Left lung (tissue), 10 donors: Measurements from ENCODE around the gene ATP5ME. TPM values are rescaled to one million over a fixed set of nuclear protein-coding genes. Genes with fewer than 3 reads are reported as not detected.
A peak's percentile ranks its signal among the peaks of the same experiment; 100 is the strongest.

Experiments used
- ATAC-seq: fragments of 200-7000 bp; cut with Tn5 transposase; one replicate; pipeline ENCODE4 v1.9.1; 2020; ENCODE audit warnings: moderate library complexity
- DNase-seq, 4 donors: peaks; one replicate each; pipeline ENCODE4 v3.0.0-alpha.2; 2013 to 2020
- H3K27ac ChIP-seq, 2 donors: fragments of 200-600 bp; sonication (generic) in 1 of 2; one replicate each; pipeline versions ENCODE4 v1.5.0 to v1.8.0; 2020 to 2021
- H3K27me3 ChIP-seq, 2 donors: fragments of 200-600 bp; sonication (generic) in 1 of 2; one replicate each; pipeline versions ENCODE4 v1.5.0 to v1.8.0; 2020 to 2021
- H3K36me3 ChIP-seq, 2 donors: fragments of 200-600 bp; sonication (generic) in 1 of 2; one replicate each; pipeline versions ENCODE4 v1.5.0 to v1.8.0; 2020 to 2021
- H3K4me1 ChIP-seq, 2 donors: fragments of 200-600 bp; one replicate each; pipeline ENCODE4 v1.8.0; 2021
- H3K4me3 ChIP-seq, 2 donors: fragments of 200-600 bp; sonication (generic) in 1 of 2; one replicate each; pipeline versions ENCODE4 v1.5.0 to v1.8.0; 2020 to 2021; ENCODE audit warnings: mild to moderate bottlenecking in 1 of 2
- H3K9me3 ChIP-seq, 2 donors: fragments of 200-600 bp; sonication (generic) in 1 of 2; one replicate each; pipeline versions ENCODE4 v1.5.0 to v1.8.0; 2020 to 2021
- intact Hi-C, 2 donors: fragments of 100-400 bp; cut with DNase I; formaldehyde crosslinking; loops; one replicate each; pipeline versions ENCODE4 v1.11.2 to v1.14.2; 2022
- polyA plus RNA-seq, 6 donors: library from polyadenylated mRNA; unstranded; fragments of 120-200 nt; gene quantifications; one replicate each; pipeline ENCODE4 v1.2.1, GENCODE V29; 2013; ENCODE audit not compliant: insufficient read length in 6 of 6
- total RNA-seq, 2 donors: library from RNA; stranded (reverse); fragmentation: NEBNext Ultra II Directional; extraction: Animal tissue kit (Norgen Biotek cat#: 25700); gene quantifications; one replicate each; pipeline ENCODE4 v1.2.1, GENCODE V29; 2021
- TF ChIP-seq, protein P1 (sequence below), 2 donors: fragments of 200-600 bp; sonication (generic) in 1 of 2; IDR thresholded peaks; one replicate each; pipeline versions ENCODE4 v1.5.0 to v1.8.0; 2021; ENCODE audit warnings: antibody characterized with exemption in 2 of 2
- donor health status: DM: no; HTN: yes; CAD: no.
- donor health status: DM: no; HTN: no; CAD: no.

The ATP5ME gene
- total and polyA plus RNA-seq, 8 donors = 162 to 245 (median 189) TPM

DNA sequence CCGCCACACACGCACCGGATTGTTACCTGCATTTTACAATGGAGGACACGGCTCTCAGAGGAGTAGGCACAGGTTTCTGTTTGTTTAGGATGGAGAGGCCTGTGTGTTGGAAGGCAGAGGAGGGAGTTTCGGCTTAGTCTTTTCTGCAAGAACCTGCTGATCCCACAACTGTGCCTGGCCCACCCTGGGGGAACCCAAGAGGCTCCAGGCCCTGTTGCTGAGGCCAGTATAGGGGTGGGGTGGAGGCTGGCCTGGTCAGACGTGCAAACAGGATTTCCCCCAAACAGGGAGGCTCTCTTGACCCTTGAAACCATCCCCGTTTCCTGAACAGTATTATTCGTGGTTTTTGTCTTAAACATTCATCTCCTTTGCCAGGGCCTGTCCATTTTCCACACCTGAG lies 15.6 kb upstream of the ATP5ME start:
- Histone ChIP-seq H3K4me3 (peak overlapping the region; percentile 51 to 59), H3K9me3 (no peaks in the 10 kb centered on the region), H3K27me3 (peaks cover 0 to 18% of the 10 kb centered on the region in 2 donors), H3K4me1 (peaks cover 26 to 41% of the 10 kb centered on the region in 2 donors), H3K27ac (peak overlapping the region; percentile 90 to 91), H3K36me3 (peaks cover 0 to 5% of the 10 kb centered on the region in 2 donors)
- peak; percentile 2 for ATAC-seq
- TF ChIP-seq, protein P1, sequence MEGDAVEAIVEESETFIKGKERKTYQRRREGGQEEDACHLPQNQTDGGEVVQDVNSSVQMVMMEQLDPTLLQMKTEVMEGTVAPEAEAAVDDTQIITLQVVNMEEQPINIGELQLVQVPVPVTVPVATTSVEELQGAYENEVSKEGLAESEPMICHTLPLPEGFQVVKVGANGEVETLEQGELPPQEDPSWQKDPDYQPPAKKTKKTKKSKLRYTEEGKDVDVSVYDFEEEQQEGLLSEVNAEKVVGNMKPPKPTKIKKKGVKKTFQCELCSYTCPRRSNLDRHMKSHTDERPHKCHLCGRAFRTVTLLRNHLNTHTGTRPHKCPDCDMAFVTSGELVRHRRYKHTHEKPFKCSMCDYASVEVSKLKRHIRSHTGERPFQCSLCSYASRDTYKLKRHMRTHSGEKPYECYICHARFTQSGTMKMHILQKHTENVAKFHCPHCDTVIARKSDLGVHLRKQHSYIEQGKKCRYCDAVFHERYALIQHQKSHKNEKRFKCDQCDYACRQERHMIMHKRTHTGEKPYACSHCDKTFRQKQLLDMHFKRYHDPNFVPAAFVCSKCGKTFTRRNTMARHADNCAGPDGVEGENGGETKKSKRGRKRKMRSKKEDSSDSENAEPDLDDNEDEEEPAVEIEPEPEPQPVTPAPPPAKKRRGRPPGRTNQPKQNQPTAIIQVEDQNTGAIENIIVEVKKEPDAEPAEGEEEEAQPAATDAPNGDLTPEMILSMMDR (IDR thresholded peaks at IDR 0.05) = no peak
- intact Hi-C loops = no loop called here
- DNase-seq = peak in 1 of 4 donors; percentile 45

DNA sequence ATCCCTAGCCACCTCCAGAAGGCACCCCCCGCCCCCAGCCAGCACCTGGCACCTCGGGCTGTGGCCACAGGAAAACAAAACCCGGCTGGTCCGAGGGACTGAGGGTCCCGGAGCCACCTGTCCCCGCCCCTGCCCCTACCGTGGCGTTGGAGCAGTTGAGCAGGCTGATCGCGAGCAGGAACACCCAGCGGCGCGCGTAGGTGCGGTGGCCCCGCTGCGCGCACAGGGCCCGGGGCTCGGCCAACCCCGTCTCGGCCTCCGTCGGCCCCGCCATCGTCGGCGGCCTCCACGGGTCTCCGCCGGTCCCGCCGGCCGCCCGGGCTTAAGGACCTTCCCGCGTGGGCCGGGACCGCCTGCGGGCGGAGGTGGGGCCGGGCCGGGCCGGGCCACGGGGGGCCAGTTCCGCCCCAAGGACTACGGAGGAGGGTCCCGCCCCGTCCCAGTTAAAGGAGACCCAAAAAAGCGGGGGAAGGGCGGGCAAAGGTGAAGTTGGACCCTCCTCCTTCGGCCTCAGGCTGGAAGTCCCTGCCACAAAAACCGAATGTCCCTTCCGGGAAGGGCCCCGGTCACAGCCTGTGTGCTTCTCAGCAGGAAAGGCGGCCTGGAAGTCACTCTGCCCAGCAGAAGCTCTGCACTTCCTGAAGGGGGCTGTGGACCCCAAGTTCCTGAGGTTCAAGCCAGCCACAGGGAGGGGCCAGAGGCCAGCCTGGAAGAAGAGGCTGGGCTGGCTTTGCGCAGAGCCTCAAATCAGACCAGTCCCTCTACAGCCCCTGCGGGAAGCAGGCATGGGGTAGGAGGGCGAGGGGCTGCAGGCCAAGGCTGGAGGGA lies 15.0 kb upstream of the ATP5ME start, which contains the start of gene SLC49A3:
Gene SLC49A3 (minus strand): TSS at position 298 of the 828 bp plus-strand sequence. CDS start 24 bp downstream, at position 274.
- DNase-seq (peak in 3 of 4 donors; percentile 29 to 86 (median 57)), ATAC-seq (peak; percentile 18)
- Histone ChIP-seq H3K4me3 (peak within 1 kb of the TSS; percentile 51 to 59), H3K36me3 (peaks cover 0 to 5% of the 10 kb centered on the region in 2 donors), H3K27ac (peak within 1 kb of the TSS; percentile 90 to 91), H3K9me3 (no peaks in the 10 kb centered on the region), H3K4me1 (peaks cover 26 to 42% of the 10 kb centered on the region in 2 donors), H3K27me3 (peaks cover 0 to 18% of the 10 kb centered on the region in 2 donors)
- TF ChIP-seq, protein P1 (IDR thresholded peaks at IDR 0.05) = no peak
- intact Hi-C loops = no loop called here

DNA sequence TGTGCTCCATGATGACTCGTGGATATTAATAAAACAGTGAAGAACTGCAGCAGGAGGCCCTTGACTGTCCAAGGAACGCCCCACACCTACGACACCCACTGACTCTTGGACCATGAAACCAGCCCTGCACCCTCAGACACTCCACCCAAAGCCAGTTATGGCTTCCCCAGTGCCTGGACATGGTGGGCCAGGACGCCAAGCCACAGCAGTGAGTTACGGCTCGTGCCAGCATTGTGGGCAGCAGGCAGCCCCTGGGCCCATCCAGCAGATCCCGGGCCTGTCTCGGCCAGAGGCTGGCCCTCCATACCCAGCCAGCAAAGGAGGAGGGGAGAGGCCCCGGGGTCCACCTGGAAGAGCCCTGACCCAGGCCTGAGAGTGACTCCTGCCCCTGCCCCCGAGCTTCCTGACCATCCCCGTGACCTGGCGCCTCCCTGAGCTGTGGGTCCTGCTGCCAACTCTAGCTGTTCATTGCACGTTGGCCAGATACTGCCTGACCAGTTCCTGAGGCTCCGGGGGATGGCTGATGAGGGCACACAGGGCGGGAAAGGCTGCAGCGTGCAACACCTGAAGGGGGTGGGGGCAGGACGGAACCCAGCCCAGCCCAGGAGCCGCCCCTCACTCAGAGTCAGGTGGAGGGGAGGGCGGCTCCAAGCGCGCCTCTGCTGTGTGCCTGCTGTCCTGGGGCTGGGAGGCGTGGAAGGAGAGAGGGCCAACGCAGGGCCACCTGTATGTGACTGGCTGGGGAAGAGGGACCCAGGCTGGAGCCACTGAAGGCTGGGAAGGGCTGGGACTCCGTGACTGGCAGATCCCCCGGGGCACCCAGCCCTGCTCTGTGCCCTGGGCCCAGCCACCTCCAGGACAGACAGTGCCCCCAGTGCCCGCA lies 14.1 kb upstream of the ATP5ME start:
- peaks cover 0 to 5% of the 10 kb centered on the region in 2 donors for H3K36me3 ChIP-seq
- peak in 2 of 4 donors; percentile 56 to 80 for DNase-seq
- no peaks in the 10 kb centered on the region for H3K9me3 ChIP-seq
- H3K27me3 ChIP-seq = peaks cover 0 to 15% of the 10 kb centered on the region in 2 donors
- TF ChIP-seq, protein P1 (IDR thresholded peaks at IDR 0.05) = no peak
- H3K4me1 ChIP-seq = peaks cover 26 to 50% of the 10 kb centered on the region in 2 donors
- intact Hi-C loops = no loop called here
- peak overlapping the region; percentile 90 to 91 for H3K27ac ChIP-seq
- peak; percentile 55 for ATAC-seq
- peak overlapping the region; percentile 51 to 59 for H3K4me3 ChIP-seq

DNA sequence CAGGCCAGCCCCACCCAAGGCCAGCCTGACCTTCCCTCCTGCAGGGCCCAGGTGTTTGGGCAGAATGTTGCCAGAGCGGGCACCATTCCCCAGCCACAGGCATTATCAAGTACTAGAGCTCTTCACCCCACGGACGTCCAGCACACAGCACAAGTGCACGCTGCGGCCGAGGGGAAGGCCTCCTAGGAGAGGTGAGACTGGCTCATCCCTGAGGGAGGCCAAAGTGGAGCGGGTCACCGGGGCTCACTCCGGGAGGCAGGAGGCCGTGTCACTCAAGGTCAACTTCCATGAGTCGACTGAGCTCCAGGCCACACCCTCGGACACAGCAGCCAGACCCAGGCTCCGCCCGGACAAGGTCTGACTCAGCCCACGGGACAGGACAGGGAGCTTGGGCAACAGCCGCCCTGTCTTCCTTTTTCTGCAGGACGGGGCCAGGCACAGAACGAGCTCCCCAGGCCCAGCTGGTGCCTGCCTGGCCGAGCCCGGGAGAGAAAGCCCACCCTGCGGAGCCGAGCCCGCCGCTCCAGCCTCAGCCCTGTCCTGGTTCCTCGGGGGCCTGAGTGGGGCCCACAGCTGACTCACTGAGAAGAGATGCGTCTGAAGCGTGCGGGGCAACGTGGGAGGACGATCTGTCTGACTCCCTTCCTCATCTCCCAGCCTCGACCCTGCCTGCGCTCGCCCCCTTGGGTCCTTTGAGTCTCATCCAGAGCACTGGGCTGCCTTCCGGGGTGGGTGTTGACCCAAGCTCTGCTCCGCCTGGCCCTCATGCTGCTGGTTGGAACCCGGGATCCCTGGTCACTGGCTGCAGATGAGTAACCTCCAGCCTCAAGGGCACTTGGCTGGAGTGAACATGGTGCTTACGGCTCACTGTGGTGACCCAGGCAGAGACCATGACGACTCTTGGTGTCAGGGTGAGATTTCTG lies 13.2 kb upstream of the ATP5ME start:
- ATAC-seq = peak; percentile 80
- Histone ChIP-seq H3K4me3 (peak overlapping the region in 1 of 2 donors; percentile 59), H3K9me3 (no peaks in the 10 kb centered on the region), H3K27me3 (peaks cover 0 to 8% of the 10 kb centered on the region in 2 donors), H3K4me1 (peaks cover 26 to 50% of the 10 kb centered on the region in 2 donors), H3K36me3 (peaks cover 0 to 5% of the 10 kb centered on the region in 2 donors), H3K27ac (peak overlapping the region; percentile 90 to 91)
- TF ChIP-seq, protein P1 (IDR thresholded peaks at IDR 0.05) = no peak
- DNase-seq = peak in 2 of 4 donors; percentile 94 to 98
- intact Hi-C loops = no loop called here
